ENCODE measurements around the gene MFSD11.
A peak's percentile ranks its signal among the peaks of the same experiment; 100 is the strongest.
"Not testable (repeated sequence)": the region's sequence is repeated elsewhere in the genome, so short reads cannot be mapped to it uniquely, and the experiment has no call there.

Gene MFSD11

DNA sequence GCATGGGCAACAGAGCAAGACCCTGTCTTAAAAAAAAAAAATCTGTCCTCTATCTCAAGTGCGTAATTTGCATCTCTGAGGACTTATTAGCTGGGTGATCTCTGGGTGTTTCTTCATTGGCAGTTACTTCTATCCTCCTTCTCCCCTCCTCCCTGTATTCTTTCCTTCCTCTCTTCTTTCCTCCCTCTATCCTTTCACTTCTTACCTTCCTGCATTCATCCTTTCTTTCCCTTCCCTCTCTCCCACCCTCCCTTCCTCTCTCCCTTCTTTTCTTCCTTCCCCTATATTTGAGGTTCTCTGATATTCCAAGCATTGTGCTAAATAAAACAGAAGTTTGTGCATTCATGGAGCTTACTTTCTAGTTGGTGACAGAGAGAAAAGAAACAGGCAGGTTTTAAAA is 10.7 kb downstream of the MFSD11 start:
- DNase-seq, result no peak

DNA sequence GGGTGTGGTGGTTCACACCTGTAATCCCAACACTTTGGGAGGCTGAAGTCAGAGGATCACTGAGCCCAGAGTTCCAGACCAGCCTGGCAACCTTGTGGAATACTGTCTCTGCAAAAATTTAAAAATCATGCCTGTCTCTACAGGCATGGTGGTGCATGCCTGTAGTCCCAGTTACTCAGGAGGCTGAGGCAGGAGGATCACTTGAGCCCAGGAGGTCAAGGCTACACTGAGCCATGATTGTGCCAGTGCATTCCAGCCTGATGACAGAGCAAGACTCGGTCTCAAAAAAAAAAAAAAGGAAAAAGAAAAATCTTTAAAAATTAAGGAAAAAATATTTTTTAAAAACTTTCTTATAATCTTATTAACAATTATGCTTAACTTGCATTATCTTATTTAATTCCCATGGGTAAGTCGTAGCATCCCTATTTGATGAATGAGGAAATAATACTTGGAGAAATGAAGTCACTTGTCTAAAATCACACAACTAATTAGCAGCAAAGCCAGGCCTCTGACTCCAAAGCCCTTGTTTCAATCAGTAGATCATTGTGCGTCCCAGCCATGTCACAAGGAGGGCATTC is 13.6 kb downstream of the MFSD11 start:
- DNase-seq, result no peak

DNA sequence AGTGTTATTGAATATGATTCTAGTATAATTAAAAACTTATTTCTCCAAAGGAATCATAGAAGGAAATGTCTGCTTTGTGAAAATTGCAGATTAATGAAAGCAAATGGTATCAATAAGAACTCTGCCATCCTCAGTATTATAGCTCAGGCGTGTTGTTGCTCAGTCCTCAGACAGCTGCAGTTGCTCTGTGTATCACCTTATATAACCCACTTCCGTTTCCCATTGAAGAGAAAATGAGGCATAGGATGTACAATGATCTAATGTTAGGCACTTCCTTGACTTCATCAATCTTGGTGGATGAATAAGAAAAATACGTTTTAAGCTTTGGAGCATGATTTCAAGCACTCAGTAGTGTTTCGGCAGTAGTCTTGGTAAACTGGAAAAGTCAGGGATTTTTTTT is 14.1 kb downstream of the MFSD11 start:
- no peak for DNase-seq

DNA sequence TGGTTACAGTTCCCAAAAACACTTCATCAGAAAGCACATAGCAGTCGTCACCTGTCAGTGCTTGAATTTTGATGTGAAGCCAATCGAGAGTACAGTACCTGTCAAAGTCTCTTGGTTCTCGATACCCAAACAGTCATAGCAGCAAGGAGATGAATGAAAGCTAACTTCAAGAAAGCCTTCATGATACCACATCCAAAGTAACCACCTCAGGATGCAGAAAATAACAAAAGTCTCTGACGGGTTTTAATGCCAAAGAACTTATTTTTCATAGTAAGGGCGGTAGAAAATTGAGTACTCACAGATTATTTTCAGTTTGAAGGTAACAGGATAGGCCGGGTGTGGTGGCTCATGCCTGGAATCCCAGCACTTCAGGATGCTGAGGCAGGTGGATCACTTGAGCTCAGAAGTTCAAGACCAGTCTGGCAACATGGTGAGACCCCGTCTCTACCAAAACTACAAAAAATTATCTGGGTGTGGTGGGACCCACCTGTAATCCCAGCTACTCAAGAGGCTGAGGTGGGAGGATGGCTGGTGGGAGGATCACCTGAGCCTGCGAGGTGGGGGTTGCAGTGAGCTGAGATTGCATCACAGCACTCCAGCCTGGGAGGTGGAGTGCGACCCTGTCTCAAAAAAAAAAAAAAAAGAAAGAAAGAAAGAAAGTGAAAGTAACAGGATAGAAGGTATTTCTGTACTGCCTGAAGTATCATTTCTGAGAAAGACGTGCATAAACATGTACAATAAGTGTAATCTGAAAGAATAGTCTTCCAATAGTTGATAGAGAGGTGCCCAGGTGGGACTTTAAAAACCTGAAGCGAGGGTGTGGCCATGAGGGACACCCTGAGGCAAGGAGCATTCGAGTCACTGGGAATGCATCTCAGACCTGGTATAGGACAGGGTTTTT is 15.4 kb downstream of the MFSD11 start:
- DNase-seq, result peak; percentile 25

DNA sequence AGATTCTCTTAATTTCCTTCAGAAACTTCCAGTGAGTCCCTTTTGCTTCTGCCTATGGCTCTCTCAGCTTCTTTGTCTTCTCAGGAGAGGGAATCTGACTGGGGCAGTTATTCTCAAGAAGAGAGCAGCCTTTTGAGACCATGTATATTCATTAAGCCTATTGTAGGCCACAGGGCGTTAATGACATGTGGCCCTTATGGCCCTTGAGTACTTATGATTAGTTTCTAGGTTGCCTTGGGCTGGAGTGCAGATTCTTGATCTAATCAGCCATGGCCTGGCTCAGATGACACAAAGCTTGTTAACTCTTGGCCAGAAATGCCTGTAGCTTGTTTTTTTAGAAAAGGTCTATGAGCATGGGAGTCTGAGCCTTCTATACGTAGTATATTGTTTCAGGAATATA is 17.4 kb downstream of the MFSD11 start:
- DNase-seq, result no peak

DNA sequence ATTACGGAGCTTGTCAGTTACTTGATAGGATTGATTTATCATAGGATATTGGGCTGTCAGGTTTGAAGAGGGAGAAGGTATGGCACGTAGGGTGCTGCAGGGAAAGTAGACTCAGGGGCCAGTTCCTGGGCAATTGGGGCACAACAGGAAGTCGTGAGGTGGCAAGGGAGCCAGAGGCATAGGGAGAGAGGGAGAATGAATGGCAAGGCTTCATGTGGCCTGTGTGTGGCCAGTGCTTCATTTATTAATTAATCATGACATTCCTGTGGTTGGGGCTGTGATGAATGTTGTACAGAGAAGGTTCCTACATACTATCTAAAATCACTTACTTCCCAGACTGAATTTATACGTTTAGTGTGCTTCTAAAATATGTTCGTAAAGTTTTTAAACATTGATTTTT is 19.3 kb downstream of the MFSD11 start:
- DNase-seq, result no peak

DNA sequence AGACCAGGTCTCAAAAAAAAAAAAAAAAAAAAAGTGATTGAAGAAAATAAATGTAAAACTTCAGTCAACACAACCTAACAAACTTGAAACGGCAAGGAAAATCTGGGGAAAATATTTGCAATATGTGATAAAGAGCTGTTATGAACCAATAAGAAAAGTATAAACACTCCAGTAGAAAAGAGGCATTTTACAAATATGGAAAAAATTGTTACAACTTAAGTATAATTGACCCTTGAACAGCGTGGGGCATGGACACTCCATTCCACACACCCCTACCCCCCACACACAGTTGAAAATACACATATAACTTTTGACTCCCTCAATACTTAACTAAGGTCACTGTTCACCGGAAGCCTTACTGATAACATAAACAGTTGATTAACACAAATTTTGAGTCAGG is 20.7 kb downstream of the MFSD11 start:
- no peak for DNase-seq

DNA sequence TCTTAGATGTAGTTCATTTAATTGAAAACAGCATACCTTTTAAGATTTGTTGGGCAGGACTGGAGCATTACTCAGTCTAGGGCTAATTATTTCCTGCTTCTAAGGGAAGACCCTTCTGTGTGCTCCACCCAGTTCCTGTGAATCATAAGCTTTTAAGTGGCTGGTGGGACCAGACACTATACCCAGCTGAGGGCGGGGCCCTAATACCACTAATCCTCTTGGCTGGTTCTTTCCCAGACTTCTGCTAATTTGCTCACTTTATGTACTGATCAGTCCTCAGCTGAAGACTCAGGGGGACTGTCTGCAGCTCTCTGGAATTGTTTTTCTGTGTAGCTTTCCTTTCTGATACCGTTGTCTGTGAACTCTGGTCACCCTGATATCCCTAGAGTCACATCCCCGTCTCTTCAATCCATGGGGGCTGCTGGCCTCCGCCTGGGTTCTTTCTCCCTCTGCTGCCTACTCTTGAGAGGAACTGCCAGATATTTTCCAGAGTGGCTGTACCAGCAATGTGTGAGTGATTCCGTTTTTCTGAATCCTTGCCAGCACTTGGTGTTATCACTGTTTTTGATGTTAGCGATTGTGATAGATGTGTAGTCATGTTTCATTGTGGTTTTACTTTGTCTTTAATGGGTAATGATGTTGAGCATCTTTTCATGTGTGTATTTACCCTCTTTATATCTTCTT is 35.1 kb downstream of the MFSD11 start:
- DNase-seq, result peak; percentile 58

DNA sequence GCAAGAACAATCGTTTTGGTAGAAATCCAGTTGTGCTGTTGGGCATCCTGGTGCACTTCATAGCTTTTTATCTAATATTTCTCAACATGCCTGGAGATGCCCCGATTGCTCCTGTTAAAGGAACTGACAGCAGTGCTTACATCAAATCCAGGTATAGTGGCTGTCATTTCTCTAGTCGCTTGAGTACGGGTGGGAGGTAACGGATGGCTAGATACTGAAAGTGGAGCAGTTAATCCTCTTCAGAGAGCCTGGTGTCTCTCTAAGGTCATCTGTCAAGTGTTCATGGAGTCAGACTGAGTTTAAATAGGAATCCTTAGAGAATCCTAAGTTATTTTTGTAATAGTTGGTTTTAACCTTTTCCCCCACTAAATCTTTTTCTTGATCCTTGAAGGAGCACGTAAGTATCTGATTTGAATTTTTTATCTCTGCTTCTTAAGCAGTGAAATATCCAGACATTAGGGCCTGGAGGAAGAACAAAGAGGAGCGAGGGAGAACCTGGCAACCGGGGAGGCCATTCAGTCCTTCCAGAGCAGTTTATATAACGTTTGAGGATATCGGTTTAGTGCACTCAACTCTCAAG is 37.2 kb downstream of the MFSD11 start:
- DNase-seq, result no peak

DNA sequence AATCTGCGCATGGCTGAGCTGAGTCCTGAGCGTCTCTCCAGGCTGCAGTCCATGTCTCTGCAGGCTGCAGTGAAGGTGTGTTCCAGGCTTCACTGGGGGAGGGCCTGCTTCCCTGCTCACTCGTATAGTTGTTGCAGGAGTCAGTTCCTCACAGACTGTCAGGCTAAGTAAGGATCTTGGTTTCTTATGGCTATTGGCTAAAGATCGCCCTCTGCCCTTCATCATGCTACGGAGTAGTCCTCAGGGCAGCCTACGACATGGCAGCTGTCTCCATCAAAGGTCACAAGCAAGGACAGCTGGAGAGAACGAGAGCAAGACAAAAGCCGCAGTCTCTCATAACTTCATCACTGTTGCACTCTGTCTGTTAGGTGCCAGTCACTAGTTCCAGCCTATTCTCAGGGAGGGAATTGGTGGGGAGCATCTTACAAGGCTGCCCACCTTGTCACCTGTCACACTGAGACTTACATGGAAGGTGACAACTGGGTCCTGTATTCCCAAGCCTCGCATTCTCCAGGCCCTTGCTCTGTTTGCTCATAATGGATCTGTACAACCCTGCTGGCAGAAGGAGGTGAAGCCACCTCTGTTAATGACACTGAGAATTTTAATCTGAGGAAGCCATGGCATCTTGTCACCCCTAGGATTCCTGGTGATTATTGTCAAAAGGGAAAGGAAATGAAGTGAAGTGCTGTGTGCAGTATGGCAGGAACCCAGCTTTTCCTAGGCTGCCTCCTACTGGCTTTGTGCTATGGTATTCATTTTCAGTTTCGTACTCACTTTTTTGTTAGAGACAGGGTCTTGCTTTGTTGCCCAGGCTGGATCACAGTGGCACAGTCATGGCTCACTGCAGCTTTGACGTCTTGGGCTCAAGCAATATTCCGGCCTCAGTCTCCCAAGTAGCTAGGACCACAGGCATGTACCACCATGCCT is 43.4 kb downstream of the MFSD11 start:
- DNase-seq, result no peak

DNA sequence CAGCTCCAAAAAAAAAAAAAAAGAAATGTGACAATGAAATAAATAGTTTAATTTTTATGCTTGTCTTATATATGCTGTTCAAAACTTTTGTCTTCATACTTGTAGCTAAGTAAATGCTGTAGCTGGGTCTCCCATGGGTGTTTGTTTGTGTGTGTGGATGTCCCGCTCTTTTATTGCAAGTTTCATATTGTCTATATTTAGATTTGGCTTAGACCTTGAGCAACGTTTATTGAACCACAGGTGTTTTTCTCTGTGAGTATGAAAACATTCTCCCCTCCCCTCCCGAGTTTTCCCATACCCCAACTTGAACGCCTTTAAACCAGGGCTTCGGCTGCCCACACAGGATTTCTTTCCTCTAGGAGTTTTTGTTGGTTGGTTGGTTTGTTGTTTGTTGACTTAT is 45.2 kb downstream of the MFSD11 start:
- DNase-seq, result no peak

DNA sequence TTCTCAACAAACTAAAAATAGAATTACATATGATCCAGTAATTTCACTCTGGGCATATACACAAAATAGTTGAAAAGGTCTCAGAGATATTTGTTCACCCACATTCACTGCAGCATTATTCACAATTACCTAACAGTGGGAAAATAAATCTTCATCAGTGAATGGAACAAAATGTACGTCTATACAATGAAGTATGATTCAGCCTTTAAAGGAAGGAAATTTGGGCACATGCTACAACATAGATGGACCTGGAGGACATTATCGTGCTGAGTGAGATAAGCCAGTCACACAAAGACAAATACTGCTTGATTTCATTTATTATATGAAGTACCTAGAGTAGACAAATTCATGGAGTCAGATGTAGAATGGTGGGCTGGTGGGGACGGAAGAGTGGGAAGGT is 47.0 kb downstream of the MFSD11 start:
- DNase-seq, result no peak

DNA sequence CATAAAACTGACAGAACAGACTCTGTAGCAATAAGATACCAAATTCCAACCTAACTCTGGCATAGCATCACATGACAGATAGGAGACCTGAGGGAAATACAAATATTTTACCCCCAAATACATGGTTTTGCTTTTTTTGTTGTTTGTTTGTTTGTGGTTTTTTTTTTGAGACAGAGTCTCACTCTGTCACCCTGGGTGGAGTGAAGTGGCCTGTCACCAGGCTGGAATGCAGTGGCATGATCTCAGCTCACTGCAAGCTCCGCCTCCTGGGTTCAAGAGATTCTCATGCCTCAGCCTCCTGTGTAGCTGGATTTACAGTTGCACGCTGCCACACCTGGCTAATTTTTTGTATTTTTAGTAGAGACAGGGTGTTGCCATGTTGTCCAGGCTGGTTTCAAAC is 49.9 kb downstream of the MFSD11 start:
- DNase-seq, result not testable (repeated sequence)

DNA sequence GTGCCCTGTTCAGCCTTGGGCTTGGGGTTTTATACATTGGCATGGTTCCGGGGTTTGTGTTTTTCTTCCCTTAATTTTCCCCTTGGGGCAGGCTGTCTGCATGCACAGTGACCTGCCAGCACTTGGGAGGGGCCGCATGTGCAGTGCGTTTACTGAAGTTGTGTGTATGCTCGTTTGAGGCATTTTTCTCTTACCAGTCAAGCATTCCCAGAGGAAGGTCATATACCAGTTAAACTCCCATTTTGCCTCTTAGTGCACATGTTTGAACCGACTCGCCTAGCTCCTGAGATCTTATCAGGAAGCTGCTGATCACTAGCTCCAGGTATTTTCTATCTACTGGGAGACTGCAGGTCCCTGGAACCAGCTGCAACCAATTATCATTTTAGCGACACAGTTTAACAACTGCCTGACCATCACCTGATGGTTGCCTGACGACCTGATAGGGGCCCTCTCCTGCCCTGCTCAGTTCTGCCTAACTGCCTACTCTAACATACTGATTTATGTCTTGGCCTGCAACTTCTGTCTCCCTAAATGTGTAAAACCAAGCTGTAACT is 51.4 kb downstream of the MFSD11 start:
- DNase-seq, result no peak

DNA sequence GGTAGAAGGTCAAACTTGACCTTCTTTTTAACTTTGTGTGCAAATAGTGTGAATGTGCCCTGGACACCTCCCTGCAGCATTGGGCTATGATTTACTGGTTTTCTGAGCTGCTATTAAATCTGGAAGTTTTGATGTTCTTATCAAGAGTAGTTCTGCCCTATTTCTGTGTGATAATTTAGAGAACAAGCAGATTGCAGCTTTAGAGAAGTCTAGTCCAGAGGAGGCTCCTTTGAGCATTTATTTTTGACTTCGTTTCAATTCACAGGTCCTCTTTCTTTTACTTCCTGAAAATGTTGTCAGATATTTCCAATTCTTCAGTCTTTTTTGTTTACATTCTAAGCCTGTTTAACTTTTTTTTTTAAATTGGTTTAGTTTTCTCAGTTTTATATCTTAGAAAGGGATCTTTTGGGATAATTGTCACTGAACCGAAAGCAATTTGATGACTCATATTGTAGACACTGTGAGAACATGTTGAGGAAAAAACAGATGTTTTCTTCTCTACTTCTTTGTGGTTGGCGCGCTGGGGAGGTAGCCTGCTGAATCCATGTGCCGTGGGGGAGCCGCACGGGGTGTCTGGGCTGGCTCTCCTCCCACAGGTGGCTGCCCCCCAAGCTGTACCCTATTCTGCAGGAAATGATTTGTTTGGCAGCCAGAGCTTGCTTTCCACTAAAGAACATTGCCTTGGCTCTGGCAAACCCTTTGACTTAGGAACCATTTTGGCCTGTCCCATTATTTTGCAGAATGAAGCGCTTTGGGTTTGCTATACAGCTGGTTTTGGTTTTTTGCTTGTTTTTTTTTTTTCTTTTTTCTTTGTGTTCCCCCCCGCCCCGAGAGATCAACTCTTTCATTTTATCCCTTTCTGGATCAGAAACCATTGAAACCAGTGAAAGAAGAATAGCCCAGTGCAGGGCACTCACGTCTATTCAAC is 53.4 kb downstream of the MFSD11 start:
- DNase-seq, result peak; percentile 38

DNA sequence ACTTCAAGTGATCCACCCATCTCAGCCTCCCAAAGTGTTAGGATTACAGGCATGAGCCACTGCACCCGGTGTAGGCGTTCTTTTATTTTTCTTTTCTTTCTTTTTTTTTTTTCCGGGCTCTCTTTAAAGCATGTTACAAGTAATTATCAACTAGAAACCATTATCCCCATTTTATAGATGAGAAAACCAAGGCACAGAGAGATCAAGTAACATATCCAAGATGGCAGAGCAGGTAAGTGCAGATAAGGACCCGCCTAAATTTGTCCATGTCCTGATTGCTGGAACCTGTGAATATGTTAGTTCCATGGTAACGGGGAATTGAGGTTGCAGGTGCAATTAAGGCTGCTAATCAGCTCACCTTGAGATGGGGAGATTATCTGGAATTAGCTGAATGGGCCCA is 54.4 kb downstream of the MFSD11 start:
- DNase-seq, result no peak

DNA sequence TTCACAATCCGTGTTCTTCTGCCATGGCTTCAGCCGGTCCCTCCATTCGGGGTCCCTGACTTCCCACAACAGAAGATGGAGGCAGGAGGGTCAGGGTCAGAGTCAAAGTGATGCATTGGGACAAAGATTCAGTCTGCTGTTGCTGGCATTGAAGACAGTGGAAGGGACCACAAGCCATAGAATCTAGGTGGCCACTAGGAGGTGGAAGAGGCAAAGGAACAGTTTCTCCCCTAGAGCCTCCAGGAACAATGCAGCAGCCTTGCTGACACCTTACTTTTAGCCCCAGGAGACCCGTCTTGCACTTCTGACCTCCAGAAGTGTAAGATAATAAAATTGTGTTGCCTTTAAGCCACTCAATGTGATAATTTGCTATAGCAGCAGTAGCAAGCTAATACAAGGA is 55.9 kb downstream of the MFSD11 start:
- DNase-seq, result no peak

DNA sequence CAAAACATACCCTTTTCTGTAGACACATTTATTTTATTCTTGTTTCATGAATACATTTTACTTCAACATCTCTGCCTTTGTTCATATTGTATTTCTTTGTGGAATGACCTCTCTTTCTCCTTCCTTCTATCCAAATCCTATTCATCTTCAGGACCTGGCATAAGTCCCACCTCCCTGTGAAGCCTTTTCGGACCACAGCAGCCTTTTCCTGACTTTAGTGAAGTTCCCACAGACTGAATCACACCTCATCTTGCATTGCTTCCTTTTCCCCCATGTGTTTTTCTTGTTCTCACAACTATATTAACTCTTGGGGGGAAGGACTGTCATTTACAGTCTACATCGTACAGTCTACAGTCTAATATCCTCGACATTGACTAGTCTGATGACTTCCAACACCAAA is 58.2 kb downstream of the MFSD11 start:
- DNase-seq, result no peak

DNA sequence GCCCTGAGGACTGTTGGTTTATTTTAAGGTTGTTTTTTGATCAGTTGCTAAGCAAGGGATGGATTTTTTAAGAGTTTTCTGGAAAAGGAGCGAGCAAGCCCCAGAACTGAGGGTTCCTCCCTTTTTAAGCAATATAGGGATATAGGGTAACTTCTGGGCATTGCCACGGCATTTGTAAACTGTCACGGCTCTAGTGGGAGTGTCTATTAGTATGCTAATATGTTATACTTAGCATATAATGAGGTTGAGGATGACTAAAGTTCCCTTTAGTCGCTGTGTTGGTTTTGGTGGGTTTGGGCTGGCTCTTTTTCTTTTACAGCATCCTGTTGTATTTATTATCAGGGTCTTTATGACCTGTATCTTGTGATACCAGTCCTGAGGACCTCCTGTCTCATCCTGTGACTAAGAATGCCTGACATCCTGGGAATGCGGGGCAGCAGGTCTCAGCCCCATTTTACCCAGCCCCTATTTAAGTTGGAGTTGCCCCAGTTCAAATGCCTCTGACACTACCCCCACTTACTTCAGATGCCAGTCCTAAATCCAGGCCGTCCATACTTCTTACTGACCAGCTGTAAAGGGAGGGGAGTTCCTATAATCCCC is 59.4 kb downstream of the MFSD11 start:
- no peak for DNase-seq

DNA sequence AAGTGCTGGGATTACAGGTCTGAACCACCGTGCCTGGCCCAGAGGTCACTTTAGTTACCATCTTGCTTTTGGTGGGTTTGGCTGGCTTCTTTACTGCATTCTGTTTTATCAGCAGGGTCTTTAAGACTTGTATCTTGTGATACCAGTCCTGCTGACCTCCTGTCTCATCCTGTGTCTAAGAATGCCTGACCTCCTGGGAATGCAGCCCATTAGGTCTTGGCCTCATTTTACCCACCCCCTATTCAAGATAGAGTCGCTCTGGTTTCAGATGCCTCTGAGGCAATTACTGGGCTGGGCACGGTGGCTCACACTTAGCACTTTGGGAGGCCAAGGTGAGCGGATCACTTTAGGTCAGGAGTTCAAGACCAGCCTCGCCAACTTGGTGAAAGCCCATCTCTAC is 63.8 kb downstream of the MFSD11 start:
- DNase-seq, result no peak

DNA sequence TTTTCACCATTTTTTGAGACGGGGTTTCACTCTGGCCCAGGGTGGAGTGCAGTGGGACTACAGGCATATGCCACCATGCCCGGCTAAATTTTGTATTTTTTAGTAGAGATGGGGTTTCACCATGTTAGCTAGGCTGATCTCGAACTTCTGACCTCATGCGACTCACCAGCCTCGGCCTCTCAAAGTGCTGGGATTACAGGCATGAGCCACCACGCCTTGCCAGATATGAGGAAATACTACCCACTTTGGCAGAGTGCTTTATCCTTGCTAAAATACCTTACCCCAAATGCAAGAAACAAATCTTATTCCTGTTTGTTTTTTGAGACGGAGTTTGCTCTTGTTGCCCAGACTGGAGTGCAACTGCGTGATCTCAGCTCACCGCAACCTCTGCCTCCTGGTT is 67.4 kb downstream of the MFSD11 start:
- DNase-seq, result no peak

Measured in activated CD8-positive, alpha-beta memory T cell treated with anti-CD3 and anti-CD28 coated beads, Interleukin-2, amount 50 U/mL, for 4 hours (primary cell).